ENCODE measurements around the gene KLHL6.
"Not testable (repeated sequence)": the region's sequence is repeated elsewhere in the genome, so short reads cannot be mapped to it uniquely, and the experiment has no call there.

The KLHL6 gene

GRCh38 chr3:183448369-183449128, 107.0 kb downstream of the KLHL6 start:
- DNase-seq (ENCODE audit: low read depth, low spot score): no peak

DNA sequence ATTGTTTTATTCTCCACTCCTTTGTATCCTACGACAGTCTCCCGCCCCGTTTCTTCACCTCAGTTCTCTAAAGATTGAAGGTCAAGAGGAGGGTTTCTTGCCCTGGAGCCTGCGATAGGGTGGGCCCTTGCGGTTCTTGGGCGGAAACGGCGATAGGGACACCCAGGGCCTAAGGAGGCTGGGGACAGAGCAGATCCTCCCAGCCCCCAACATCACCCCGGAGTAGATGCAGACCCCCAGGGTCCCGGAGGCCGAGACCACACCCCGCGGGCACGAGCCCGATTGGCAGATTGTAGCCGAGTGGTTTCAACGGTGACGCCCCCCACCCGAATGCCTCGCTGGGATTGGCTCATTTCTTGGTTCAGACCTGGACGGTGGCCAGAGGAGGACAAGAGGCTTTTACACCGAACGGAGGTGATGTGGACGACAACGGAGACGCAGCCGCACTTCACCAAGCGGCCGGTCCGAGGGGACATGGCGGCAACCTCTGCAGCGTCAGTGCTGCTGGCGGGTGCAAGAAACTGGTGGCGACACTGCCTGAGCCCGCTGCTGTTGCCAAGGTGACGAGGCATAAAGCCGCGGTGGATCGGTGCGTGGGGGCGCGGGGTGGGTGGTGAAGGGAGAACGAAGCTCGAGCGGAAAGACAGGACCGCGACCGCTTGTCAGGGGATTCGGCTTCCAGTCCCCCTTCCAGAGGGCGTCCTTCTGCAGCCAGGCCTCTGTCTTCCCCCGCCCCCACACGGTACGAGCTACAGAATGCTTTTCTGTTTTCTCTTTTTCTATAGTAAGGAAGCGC, 108.1 kb downstream of the KLHL6 start:
- no peak for DNase-seq (ENCODE audit: low read depth, low spot score)

DNA sequence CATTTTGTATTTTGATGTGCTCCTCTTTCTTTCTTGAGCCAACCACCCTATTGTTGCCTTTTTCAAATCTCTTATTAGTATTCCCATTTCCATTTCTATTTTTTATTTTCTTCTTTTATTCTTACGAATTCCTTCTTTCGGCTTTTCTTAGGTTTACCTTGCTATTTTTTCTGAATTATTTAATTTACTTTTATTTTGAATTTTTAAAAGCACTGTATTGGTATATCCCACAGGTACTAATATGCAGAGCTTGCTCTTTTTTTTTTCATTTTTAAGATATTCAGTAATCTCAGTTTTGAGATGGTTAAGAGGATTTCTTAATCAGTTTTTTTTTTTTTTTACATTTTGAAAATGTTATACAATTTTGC, 108.7 kb downstream of the KLHL6 start:
- DNase-seq (ENCODE audit: low read depth, low spot score): no peak

- DNase-seq (ENCODE audit: low read depth, low spot score): no peak
Measured at GRCh38 chr3:183444748-183445147, 110.8 kb downstream of the KLHL6 start.

DNA sequence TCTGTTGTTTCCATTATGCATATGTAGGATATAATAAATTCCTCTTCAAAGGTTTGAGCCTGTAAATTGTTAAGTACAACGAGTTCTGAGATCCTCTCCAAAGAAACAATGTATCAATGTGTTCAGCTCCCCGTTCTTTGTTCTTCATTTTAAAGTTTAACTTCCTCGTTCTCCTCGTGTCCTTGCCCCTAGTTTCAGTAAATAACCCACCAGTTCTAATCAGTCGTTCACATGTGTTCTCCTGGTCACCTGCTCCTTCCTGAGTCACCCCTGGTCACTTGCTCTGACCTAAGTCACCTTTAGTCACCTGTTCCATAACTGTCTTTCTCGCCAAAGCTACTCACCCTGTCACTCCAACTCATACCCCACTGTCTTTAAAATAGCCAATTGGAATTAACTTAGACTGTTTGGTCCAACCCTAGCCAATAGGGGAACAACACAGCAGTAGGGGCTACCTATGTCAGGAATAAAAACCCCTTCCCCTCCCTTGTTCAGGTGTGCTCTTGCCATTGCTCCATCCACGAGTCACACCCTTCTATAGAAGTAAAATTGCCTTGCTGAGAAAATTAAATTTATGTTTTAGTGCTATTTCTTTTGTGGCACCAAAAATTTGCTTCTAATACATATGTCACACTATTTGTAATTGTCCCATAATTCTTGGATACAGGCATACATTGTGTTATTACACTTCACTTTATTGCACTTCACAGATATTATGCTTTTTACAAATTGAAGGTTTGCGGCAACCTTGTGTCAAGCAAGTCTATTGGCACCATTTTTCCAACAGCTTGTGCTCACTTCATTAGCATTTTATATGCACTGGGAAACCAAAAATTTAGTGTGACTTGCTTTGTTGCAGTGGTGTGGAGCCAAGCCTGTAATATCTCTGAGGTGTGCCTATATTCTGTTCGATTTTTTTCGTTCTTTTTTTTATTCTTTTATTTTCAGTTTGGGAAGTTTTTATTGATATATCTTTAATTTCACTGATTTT, 111.8 kb downstream of the KLHL6 start:
- no peak for DNase-seq (ENCODE audit: low read depth, low spot score)

- DNase-seq (ENCODE audit: low read depth, low spot score): no peak
Measured at GRCh38 chr3:183442994-183443393, 112.5 kb downstream of the KLHL6 start.

DNA sequence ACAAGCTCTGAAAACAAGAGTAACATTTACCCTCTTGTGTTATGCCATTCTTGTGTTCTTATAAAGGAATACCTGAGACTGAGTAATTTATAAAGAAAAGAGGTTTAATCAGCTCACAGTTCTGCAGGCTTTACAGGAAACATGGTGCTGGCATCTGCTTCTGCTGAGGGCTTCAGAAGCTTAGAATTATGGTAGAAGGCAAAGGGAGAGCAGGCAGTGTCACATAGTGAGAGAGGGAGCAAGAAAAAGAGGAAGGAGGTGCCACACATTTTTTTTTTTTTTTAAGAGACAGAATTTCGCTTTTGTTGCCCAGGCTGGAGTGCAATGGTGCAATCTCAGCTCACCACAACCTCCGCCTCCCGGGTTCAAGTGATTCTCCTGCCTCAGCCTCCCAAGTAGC, 115.0 kb downstream of the KLHL6 start:
- DNase-seq (ENCODE audit: low read depth, low spot score): not testable (repeated sequence)

GRCh38 chr3:183439515-183439914, 116.0 kb downstream of the KLHL6 start:
- DNase-seq (ENCODE audit: low read depth, low spot score): no peak

- no peak for DNase-seq (ENCODE audit: low read depth, low spot score)
Measured at GRCh38 chr3:183438735-183439134, 116.8 kb downstream of the KLHL6 start.

- DNase-seq (ENCODE audit: low read depth, low spot score): no peak
Measured at GRCh38 chr3:183437666-183438564, 117.6 kb downstream of the KLHL6 start.
